HG03439 (cell line): ENCODE results near the gene CATSPERZ.
A peak's percentile ranks its signal among the peaks of the same experiment; 100 is the strongest.
"Not testable (repeated sequence)": the region's sequence is repeated elsewhere in the genome, so short reads cannot be mapped to it uniquely, and the experiment has no call there.

Experiments
- ATAC-seq: cut with Tn5 transposase; IDR thresholded peaks from one replicate; pipeline ENCODE4 v1.9.1; 2021; ENCODE audit warnings: mild to moderate bottlenecking, moderate library complexity; ENCODE audit not compliant: unreplicated experiment

CATSPERZ gene

GRCh38 chr11:64317325-64317960 lies 17.3 kb downstream of the CATSPERZ start, which contains the start of gene TRMT112:
Gene TRMT112 (minus strand): TSS chr11:64317559. CDS start chr11:64317526, 33 bp downstream.
- ATAC-seq = peak; percentile 60

- ATAC-seq = peak; percentile 69
These were observed 18.0 kb downstream of the CATSPERZ start, which contains the start of gene PRDX5 for GRCh38 chr11:64317961-64318765. Gene PRDX5 (plus strand): TSS chr11:64318121. CDS start chr11:64318216, 95 bp downstream.

- ATAC-seq = no peak
These were observed 18.9 kb downstream of the CATSPERZ start for GRCh38 chr11:64318766-64319761.

- ATAC-seq = no peak
These were observed 20.4 kb downstream of the CATSPERZ start for GRCh38 chr11:64320556-64320955.

- ATAC-seq = no peak
These were observed 20.9 kb downstream of the CATSPERZ start for GRCh38 chr11:64321026-64321425.

- ATAC-seq = no peak
These were observed 21.4 kb downstream of the CATSPERZ start for GRCh38 chr11:64321533-64321932.

- no peak for ATAC-seq
These were observed 22.7 kb downstream of the CATSPERZ start for GRCh38 chr11:64322925-64323260.

GRCh38 chr11:64323373-64323772 lies 23.2 kb downstream of the CATSPERZ start:
- no peak for ATAC-seq

GRCh38 chr11:64323984-64324383 lies 23.8 kb downstream of the CATSPERZ start:
- not testable (repeated sequence) for ATAC-seq

GRCh38 chr11:64324692-64325469 lies 24.7 kb downstream of the CATSPERZ start:
- no peak for ATAC-seq

GRCh38 chr11:64327375-64327774 lies 27.2 kb downstream of the CATSPERZ start:
- no peak for ATAC-seq

GRCh38 chr11:64327993-64328392 lies 27.8 kb downstream of the CATSPERZ start:
- ATAC-seq = no peak

GRCh38 chr11:64330888-64331287 lies 30.7 kb downstream of the CATSPERZ start:
- no peak for ATAC-seq

- ATAC-seq = peak; percentile 51
These were observed 31.6 kb downstream of the CATSPERZ start for GRCh38 chr11:64331569-64332371.

GRCh38 chr11:64333556-64333955 lies 33.4 kb downstream of the CATSPERZ start:
- no peak for ATAC-seq

- peak; percentile 73 for ATAC-seq
These were observed 34.9 kb downstream of the CATSPERZ start for GRCh38 chr11:64334764-64335735.

GRCh38 chr11:64337538-64338249 lies 37.5 kb downstream of the CATSPERZ start:
- ATAC-seq = no peak

GRCh38 chr11:64338716-64339115 lies 38.6 kb downstream of the CATSPERZ start:
- ATAC-seq = no peak
